ENCODE data around the gene OLIG1.

The OLIG1 gene

DNA sequence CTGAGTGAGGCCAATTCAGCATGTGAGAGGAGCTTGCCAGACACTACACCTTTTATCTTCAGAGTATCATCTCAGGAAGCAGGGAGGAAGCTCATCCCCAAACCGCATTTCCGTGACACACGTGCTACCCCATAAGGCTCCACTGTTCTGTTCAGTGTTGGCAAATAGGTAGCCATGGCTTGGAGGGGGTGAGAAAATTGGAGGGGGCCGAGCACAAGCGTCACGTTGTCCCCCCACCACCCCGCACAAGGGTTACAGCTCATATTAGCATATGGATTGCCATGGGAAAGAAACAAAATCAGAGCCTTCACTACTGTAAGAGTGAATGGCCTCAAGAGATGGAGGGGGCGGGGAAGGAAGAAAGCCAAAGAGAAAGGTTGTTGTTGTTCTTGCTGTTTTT lies 46.7 kb downstream of the OLIG1 start:
- in situ Hi-C loops (cut with MboI; ENCODE audit: low sequenced_read_pairs, unreplicated experiment) = no loop called here
- TF ChIP-seq, protein P1, sequence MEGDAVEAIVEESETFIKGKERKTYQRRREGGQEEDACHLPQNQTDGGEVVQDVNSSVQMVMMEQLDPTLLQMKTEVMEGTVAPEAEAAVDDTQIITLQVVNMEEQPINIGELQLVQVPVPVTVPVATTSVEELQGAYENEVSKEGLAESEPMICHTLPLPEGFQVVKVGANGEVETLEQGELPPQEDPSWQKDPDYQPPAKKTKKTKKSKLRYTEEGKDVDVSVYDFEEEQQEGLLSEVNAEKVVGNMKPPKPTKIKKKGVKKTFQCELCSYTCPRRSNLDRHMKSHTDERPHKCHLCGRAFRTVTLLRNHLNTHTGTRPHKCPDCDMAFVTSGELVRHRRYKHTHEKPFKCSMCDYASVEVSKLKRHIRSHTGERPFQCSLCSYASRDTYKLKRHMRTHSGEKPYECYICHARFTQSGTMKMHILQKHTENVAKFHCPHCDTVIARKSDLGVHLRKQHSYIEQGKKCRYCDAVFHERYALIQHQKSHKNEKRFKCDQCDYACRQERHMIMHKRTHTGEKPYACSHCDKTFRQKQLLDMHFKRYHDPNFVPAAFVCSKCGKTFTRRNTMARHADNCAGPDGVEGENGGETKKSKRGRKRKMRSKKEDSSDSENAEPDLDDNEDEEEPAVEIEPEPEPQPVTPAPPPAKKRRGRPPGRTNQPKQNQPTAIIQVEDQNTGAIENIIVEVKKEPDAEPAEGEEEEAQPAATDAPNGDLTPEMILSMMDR (IDR thresholded peaks at IDR 0.05; ENCODE audit: borderline replicate concordance, control extremely low read depth, extremely low read depth, insufficient read depth, missing control alignments) = no peak
- DNase-seq (ENCODE audit: low spot score) = no peak

DNA sequence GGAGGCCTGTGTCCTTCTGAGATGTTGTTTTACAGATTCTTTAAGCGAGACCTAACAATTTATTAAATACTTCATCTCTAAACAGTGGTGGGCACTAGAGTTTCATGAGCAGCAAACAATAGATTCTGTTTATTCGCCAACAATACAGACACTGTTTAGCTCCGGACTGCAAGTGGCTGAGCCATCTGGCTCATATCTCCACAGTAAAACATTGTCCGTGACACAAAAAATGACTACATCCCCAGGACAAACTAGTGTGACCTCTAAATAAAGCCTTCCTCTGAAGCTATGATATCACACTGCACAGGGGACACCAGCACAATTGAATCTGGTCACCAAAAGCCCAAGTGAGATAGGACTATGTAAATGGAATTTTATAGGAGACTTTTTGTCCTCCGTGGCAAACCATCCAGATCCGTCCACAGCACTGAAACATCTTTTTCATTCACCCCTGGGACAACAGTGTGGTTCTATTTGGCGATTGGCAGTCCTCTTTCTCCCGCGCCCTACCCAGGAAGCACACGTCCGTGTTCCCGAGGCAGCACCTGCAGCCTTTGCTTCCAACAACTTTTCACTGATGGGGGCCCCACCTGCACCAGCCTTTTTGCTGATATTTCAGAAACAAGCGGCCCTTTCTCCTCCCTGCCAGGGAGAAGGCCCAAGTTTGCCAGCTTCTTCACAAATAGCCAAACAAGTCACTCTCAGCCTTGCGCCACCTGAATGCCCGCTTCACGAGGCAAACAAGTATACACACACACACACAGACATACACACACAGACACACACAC lies 47.4 kb downstream of the OLIG1 start:
- in situ Hi-C loops (cut with MboI; ENCODE audit: low sequenced_read_pairs, unreplicated experiment) = no loop called here

More for the DNA sequence above, 47.4 kb downstream of the OLIG1 start:
- no peak for DNase-seq (ENCODE audit: low spot score)
- TF ChIP-seq, protein P1 (IDR thresholded peaks at IDR 0.05; ENCODE audit: borderline replicate concordance, control extremely low read depth, extremely low read depth, insufficient read depth, missing control alignments) = no peak

All from GM13976 (cell line).